HEK293T (cell line): ENCODE data around the gene EML4.

Experiments
- CTCF ChIA-PET: fragments of 350-600 bp; formaldehyde crosslinking; extraction: SDS; loops from one replicate; lab custom pipeline; 2021; ENCODE audit warnings: antibody characterized with exemption, inconsistent platforms; lab: Yijun Ruan, JAX
- POLR2A ChIA-PET: fragments of 350-600 bp; formaldehyde crosslinking; extraction: SDS; loops from one replicate; lab custom pipeline; 2020; ENCODE audit warnings: antibody characterized with exemption, inconsistent platforms; lab: Yijun Ruan, JAX
- DNase-seq: peaks from one replicate; pipeline ENCODE4 v3.0.0; 2012; ENCODE audit warnings: mixed read lengths; ENCODE audit errors: extremely low spot score
- ARNT ChIP-seq: fragments of 450-650 bp; IDR thresholded peaks from 2 replicates; pipeline ENCODE4 v1.6.1; 2017; ENCODE audit warnings: mild to moderate bottlenecking
- BHLHE40 ChIP-seq: fragments of 450-650 bp; IDR thresholded peaks from 2 replicates; pipeline ENCODE4 v1.6.1; 2016; ENCODE audit warnings: mild to moderate bottlenecking, moderate library complexity, borderline replicate concordance
- CTBP1 ChIP-seq: fragments of 450-650 bp; IDR thresholded peaks from 2 replicates; pipeline ENCODE4 v1.6.1; 2016; ENCODE audit warnings: borderline replicate concordance
- ELF4 ChIP-seq: fragments of 450-650 bp; IDR thresholded peaks from 2 replicates; pipeline ENCODE4 v1.6.1; 2017; ENCODE audit warnings: antibody characterized with exemption
- FOXA1 ChIP-seq: fragments of 450-650 bp; IDR thresholded peaks from 2 replicates; pipeline ENCODE4 v1.6.1; 2016; ENCODE audit warnings: mild to moderate bottlenecking
- FOXK2 ChIP-seq: fragments of 450-650 bp; IDR thresholded peaks from 2 replicates; pipeline ENCODE4 v1.6.1; 2016; ENCODE audit warnings: mild to moderate bottlenecking
- FOXM1 ChIP-seq: fragments of 450-650 bp; IDR thresholded peaks from 2 replicates; pipeline ENCODE4 v1.6.1; 2017; ENCODE audit warnings: mild to moderate bottlenecking, borderline replicate concordance
- HDGF ChIP-seq: fragments of 450-650 bp; IDR thresholded peaks from 2 replicates; pipeline ENCODE4 v1.6.1; 2017; ENCODE audit warnings: antibody characterized with exemption, borderline replicate concordance
- L3MBTL2 ChIP-seq: fragments of 450-650 bp; conservative IDR thresholded peaks from 2 replicates; pipeline ENCODE4 v1.6.1; 2016; ENCODE audit warnings: mild to moderate bottlenecking
- LEF1 ChIP-seq: fragments of 450-650 bp; IDR thresholded peaks from 2 replicates; pipeline ENCODE4 v1.6.1; 2017; ENCODE audit warnings: mild to moderate bottlenecking, borderline replicate concordance
- NFRKB ChIP-seq: fragments of 450-650 bp; IDR thresholded peaks from 2 replicates; pipeline ENCODE4 v1.6.1; 2016; ENCODE audit warnings: mild to moderate bottlenecking, moderate library complexity
- PKNOX1 ChIP-seq: fragments of 450-650 bp; IDR thresholded peaks from 2 replicates; pipeline ENCODE4 v1.6.1; 2016
- SP1 ChIP-seq: fragments of 450-650 bp; IDR thresholded peaks from 2 replicates; pipeline ENCODE4 v1.6.1; 2017
- SUZ12 ChIP-seq: fragments of 450-650 bp; IDR thresholded peaks from 2 replicates; pipeline ENCODE4 v1.6.1; 2016; ENCODE audit warnings: mild to moderate bottlenecking
- TARDBP ChIP-seq: fragments of 450-650 bp; IDR thresholded peaks from 2 replicates; pipeline ENCODE4 v1.6.1; 2016
- ZNF384 ChIP-seq: fragments of 450-650 bp; IDR thresholded peaks from 2 replicates; pipeline ENCODE4 v1.6.1; 2016

Gene EML4

GRCh38 chr2:42338567-42339190 is 169.5 kb downstream of the EML4 start:
- ChIA-PET POLR2A (no interaction called here), CTCF (no interaction called here)
- DNase-seq, result no peak
- no peak for TF ChIP-seq CTBP1
- TF ChIP-seq NFRKB, result no peak
- no peak for TF ChIP-seq SP1
- TF ChIP-seq PKNOX1, result no peak
- no peak for TF ChIP-seq ELF4
- TF ChIP-seq BHLHE40, result no peak
- no peak for TF ChIP-seq ARNT
- no peak for TF ChIP-seq L3MBTL2
- no peak for TF ChIP-seq LEF1
- no peak for TF ChIP-seq SUZ12
- no peak for TF ChIP-seq HDGF
- TF ChIP-seq ZNF384, result no peak
- no peak for TF ChIP-seq FOXK2
- TF ChIP-seq FOXA1, result no peak
- no peak for TF ChIP-seq FOXM1
- TF ChIP-seq TARDBP, result no peak

GRCh38 chr2:42339191-42339912 is 170.2 kb downstream of the EML4 start:
- no peak for TF ChIP-seq FOXM1
- TF ChIP-seq SUZ12, result no peak
- TF ChIP-seq SP1, result no peak
- no peak for TF ChIP-seq BHLHE40
- no peak for TF ChIP-seq ELF4
- TF ChIP-seq NFRKB, result no peak
- TF ChIP-seq FOXA1, result no peak
- no peak for TF ChIP-seq CTBP1
- TF ChIP-seq ZNF384, result no peak
- TF ChIP-seq TARDBP, result no peak
- TF ChIP-seq LEF1, result no peak
- no peak for TF ChIP-seq ARNT
- no peak for TF ChIP-seq FOXK2
- no peak for TF ChIP-seq L3MBTL2
- no peak for TF ChIP-seq PKNOX1
- TF ChIP-seq HDGF, result no peak
- ChIA-PET POLR2A (no interaction called here), CTCF (no interaction called here)
- peak; percentile 41 for DNase-seq

GRCh38 chr2:42340045-42340937 is 171.1 kb downstream of the EML4 start:
- ChIA-PET CTCF (no interaction called here), POLR2A (no interaction called here)
- no peak for DNase-seq
- no peak for TF ChIP-seq ELF4
- no peak for TF ChIP-seq BHLHE40
- no peak for TF ChIP-seq ZNF384
- no peak for TF ChIP-seq L3MBTL2

- no peak for TF ChIP-seq ARNT
- no peak for TF ChIP-seq ZNF384
- no peak for TF ChIP-seq NFRKB
- no peak for TF ChIP-seq FOXA1
- no peak for TF ChIP-seq ELF4
- no peak for TF ChIP-seq SP1
- TF ChIP-seq PKNOX1, result no peak
- TF ChIP-seq FOXK2, result no peak
- no peak for TF ChIP-seq L3MBTL2
- TF ChIP-seq FOXM1, result no peak
- TF ChIP-seq LEF1, result no peak
- TF ChIP-seq CTBP1, result no peak
- no peak for TF ChIP-seq SUZ12
- no peak for TF ChIP-seq TARDBP
- TF ChIP-seq HDGF, result no peak
- no peak for TF ChIP-seq BHLHE40
Observed at GRCh38 chr2:42340938-42341636, 171.9 kb downstream of the EML4 start.

GRCh38 chr2:42342061-42342794 is 173.1 kb downstream of the EML4 start:
- CTCF ChIA-PET, result interaction anchor here (0.8 to 1.6 kb wide), 2 partner anchors 18 to 138 kb away, joined by 3 to 4 read pairs; no protein-coding TSS in a partner anchor
- POLR2A ChIA-PET, result no interaction called here
- no peak for DNase-seq
- no peak for TF ChIP-seq HDGF
- TF ChIP-seq SUZ12, result no peak
- no peak for TF ChIP-seq FOXM1
- no peak for TF ChIP-seq ZNF384
- no peak for TF ChIP-seq FOXK2
- no peak for TF ChIP-seq CTBP1
- no peak for TF ChIP-seq LEF1
- TF ChIP-seq NFRKB, result no peak
- TF ChIP-seq ARNT, result no peak
- no peak for TF ChIP-seq ELF4
- TF ChIP-seq SP1, result no peak

More at GRCh38 chr2:42340938-42341636, 171.9 kb downstream of the EML4 start:
- POLR2A ChIA-PET, result no interaction called here
- CTCF ChIA-PET, result no interaction called here
- no peak for DNase-seq
